SK-N-MC (cell line): ENCODE measurements around the gene VRK2.

Experiments used
- DNase-seq: peaks from one replicate; pipeline ENCODE4 v3.0.0-alpha.2; 2011; ENCODE audit warnings: low read depth, low spot score
- H3K27ac ChIP-seq: fragments of 200-600 bp; sonication (generic); 2 replicates; pipeline ENCODE4 v1.5.1; 2016; ENCODE audit warnings: mixed run types
- H3K36me3 ChIP-seq: fragments of 200-600 bp; sonication (generic); 2 replicates; pipeline ENCODE4 v1.6.1; 2017; ENCODE audit warnings: antibody characterized with exemption, low read length, mixed read lengths; ENCODE audit not compliant: insufficient read depth
- H3K4me3 ChIP-seq: fragments of 200-600 bp; sonication (generic); 2 replicates; pipeline ENCODE4 v1.5.1; 2016
- H3K9ac ChIP-seq: fragments of 200-600 bp; sonication (generic); 2 replicates; pipeline ENCODE4 v1.8.0; 2017; ENCODE audit warnings: mixed run types, mixed read lengths; ENCODE audit not compliant: insufficient read length
- H3K9me3 ChIP-seq: fragments of 200-600 bp; sonication (generic); 2 replicates; pipeline ENCODE4 v1.6.1; 2017; ENCODE audit warnings: low read depth, mild to moderate bottlenecking, antibody characterized with exemption, low read length, moderate library complexity, mixed read lengths
- EZH2 ChIP-seq: fragments of 200-600 bp; sonication (generic); IDR thresholded peaks from one replicate; pipeline ENCODE4 v1.6.1; 2017; ENCODE audit warnings: antibody characterized with exemption
- FOXP2 ChIP-seq: optimal IDR thresholded peaks from 2 replicates; pipeline ENCODE3; 2011; ENCODE audit warnings: mild to moderate bottlenecking, moderate library complexity; ENCODE audit not compliant: insufficient read depth; ENCODE audit errors: extremely low read length, control extremely low read depth
- POLR2AphosphoS5 ChIP-seq: IDR thresholded peaks from 2 replicates; pipeline ENCODE4 v1.6.1; 2012; ENCODE audit warnings: mild to moderate bottlenecking, low read depth, low read length, borderline replicate concordance

Gene VRK2

DNA sequence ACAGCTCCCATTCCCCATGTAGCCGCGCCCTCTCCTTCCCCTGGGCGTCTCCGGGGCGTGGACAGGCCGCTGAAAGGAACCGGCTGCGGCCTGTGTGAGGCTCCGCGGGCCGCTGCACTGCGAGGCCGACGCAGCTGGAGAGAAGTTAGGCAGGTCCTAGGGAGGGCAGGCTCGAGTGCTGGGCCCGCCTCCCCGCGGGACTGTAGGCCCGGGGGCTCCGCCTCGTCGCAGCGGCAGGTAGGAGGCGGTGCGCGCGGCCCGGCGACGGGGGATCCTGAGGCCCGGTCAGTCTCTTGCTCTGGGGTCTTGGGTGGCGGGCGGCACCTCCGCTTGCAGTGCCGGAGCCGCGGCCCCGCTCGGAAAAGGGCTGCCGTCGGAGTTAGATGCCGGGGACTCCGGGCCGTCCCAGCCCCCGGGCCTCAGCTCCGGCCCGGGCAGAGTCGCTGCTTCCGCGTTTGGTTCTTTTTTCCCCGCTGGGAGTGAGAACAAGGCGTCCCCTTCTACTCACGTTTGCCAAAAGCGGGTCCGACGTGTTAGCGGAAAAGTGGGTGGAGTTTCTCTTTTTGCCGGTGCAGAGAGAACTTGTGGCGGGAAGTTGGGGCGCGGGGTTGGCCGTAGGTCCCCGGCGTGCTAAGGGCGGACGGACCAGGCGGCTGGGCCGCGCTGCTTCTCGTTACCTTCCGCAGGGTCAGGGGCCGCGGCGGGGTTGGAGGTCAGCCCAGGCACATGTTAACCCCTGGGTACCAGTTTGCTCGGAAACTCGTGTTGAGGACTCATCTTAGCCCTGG, at the start of gene VRK2:
Gene VRK2, plus strand, starts transcription at position 222 of the 788 bp plus-strand sequence. CDS start 2,026 bp downstream, outside the sequence.
- peak within 1 kb of the TSS; percentile 77 for H3K27ac ChIP-seq
- H3K9me3 ChIP-seq: no peaks in the 10 kb centered on the region
- no peaks in the 10 kb centered on the region; the same call in 1 of the 2 replicates for H3K36me3 ChIP-seq
- TF ChIP-seq FOXP2: no peak
- no peak for TF ChIP-seq EZH2
- peak; percentile 75 for TF ChIP-seq POLR2AphosphoS5
- DNase-seq: peak; percentile 34
- H3K9ac ChIP-seq: peak within 1 kb of the TSS; percentile 93
- peak within 1 kb of the TSS; percentile 93 for H3K4me3 ChIP-seq

DNA sequence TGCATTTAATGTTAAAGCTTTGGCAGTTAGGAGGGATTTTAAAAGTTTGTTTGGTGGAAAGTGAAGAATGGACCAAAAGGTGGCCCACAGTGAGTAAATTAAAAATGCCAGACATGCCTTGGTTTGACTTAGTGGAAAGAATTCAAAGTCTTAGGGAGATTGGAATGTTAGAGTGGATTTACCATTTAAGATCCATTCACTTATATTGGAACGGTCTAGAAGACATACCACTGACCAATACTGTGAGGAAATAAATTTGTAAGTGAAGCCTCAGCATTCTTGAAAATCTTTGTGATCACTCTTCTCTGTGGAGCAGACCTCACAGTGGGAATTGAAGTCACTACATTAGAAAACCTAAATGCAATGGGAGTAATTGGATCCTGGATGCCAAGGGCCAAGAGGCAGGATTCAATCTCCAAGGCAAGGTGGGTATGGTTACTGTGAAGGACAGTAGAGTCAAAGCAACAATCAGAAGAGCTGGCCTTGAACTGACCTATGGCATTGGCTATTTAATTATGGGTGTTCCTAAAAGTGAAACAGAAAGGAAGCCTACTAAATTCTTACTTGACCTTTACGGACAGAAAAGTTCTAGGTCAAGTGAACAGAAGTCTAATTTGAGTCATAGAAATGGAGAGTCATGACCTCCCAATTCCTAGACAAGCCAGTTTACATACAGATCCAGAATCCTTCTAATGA, 40.2 kb upstream of the VRK2 start:
- TF ChIP-seq POLR2AphosphoS5 (no peak), FOXP2 (no peak), EZH2 (no peak)
- DNase-seq: no peak
- no peak overlapping the region for H3K9ac ChIP-seq
- H3K27ac ChIP-seq: no peak overlapping the region
- no peak overlapping the region for H3K4me3 ChIP-seq
- no peaks in the 10 kb centered on the region for H3K36me3 ChIP-seq
- H3K9me3 ChIP-seq: no peaks in the 10 kb centered on the region

DNA sequence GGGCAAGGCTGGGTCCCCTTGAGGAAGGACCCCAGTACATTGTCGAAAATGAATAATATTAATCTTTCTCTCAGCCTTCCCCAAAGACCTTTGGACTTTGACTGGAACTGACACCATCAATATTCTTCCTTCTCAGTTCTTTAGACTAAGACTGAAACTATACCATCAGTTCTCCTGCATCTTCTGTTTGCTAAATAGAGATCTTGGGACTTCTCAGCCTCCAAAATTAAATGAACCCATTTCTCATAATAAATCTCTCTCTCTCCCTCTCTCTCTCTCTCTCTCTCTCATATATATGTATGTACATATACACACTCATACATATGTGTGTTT, 39.7 kb upstream of the VRK2 start:
- TF ChIP-seq EZH2: no peak
- no peak for TF ChIP-seq FOXP2
- H3K9me3 ChIP-seq: no peaks in the 10 kb centered on the region
- no peak overlapping the region for H3K4me3 ChIP-seq
- H3K27ac ChIP-seq: no peak overlapping the region
- no peak for DNase-seq
- H3K9ac ChIP-seq: no peak overlapping the region
- H3K36me3 ChIP-seq: no peaks in the 10 kb centered on the region

DNA sequence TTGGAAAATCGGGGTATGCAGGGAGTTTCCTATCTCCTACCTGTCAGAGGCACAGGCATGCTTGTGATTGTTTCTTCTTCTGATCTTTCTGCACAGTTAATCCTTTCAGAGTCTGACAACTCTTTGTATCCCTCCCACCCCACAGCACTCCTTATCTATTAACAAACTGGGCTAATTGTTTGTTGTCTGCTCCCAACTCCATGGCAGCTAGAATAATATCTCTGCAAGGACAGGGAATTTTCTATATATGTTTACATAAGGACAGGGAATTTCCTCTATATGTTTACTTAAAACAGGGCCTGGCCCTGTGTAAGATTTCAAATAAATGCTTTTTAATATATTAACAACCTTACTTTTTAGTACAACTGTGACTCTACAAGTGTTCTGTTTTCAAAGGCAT, 36.0 kb upstream of the VRK2 start:
- Histone ChIP-seq H3K27ac (no peak overlapping the region), H3K9me3 (peaks cover under 1% of the 10 kb centered on the region; the same call in 1 of the 2 replicates), H3K9ac (no peak overlapping the region), H3K36me3 (no peaks in the 10 kb centered on the region), H3K4me3 (no peak overlapping the region)
- no peak for DNase-seq
- TF ChIP-seq FOXP2: no peak
- TF ChIP-seq POLR2AphosphoS5: no peak
- no peak for TF ChIP-seq EZH2

DNA sequence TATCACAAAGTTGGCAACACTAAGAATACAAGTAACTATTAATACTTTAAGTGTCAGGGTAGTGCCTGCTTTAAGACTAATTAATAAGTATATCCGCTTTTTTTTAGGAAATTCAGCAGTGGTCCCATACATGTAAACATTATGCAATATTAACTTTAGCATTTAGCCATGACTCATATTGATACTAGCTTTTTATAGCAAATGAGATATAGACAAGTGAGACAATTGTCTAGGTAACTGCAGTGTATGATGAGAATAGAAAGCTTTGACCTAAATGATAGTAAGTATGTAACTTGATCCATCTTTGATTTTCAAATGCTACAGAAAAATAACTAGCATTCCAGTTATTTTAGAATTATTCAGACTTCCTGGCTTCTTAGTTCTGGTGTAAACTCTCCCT, 27.4 kb upstream of the VRK2 start:
- no peak for DNase-seq
- no peaks in the 10 kb centered on the region for H3K36me3 ChIP-seq
- no peak overlapping the region for H3K4me3 ChIP-seq
- H3K27ac ChIP-seq: no peak overlapping the region
- peaks cover 3% of the 10 kb centered on the region; the same call in 1 of the 2 replicates for H3K9me3 ChIP-seq
- H3K9ac ChIP-seq: no peak overlapping the region
- no peak for TF ChIP-seq FOXP2
- TF ChIP-seq EZH2: no peak
- TF ChIP-seq POLR2AphosphoS5: no peak

DNA sequence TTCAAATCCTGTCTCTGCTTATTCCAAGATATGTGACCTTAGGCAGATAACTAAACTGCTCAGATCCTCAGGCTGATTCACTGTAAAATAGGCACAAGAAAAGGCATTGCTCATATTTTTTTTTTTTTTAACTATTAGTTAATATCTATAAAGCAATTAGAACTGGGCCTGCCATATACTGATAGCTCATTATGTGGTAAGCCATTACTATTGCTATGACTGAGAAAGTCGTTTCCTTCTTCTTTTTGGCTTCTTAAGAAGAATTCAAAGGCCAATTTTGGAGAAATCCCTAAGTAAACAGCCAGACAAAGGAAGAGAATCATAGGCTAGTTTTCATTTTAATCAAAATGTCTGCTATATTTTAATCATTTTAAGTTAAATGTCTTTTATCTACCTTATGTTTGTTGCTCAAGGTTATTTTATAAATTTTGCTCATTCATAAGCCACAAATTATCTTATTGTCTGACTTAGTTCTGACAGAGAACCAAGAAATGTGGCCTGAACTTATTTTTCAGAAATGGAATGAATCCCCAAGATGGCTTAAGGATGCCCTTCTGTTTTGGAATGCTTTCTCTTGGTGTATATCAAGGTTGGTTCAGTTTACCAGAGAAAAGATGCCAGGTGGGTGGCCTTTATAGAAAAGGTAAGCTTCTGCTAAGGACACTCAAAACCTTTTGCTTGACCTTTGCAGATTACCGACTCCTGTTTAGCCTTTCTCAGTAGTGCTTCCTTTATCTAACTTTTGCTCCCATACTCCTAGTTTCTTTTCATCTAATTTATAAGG, 21.3 kb upstream of the VRK2 start:
- TF ChIP-seq EZH2 (no peak), FOXP2 (no peak), POLR2AphosphoS5 (no peak)
- Histone ChIP-seq H3K36me3 (no peaks in the 10 kb centered on the region), H3K9me3 (no peaks in the 10 kb centered on the region), H3K27ac (no peak overlapping the region), H3K4me3 (no peak overlapping the region), H3K9ac (no peak overlapping the region)
- DNase-seq: no peak

DNA sequence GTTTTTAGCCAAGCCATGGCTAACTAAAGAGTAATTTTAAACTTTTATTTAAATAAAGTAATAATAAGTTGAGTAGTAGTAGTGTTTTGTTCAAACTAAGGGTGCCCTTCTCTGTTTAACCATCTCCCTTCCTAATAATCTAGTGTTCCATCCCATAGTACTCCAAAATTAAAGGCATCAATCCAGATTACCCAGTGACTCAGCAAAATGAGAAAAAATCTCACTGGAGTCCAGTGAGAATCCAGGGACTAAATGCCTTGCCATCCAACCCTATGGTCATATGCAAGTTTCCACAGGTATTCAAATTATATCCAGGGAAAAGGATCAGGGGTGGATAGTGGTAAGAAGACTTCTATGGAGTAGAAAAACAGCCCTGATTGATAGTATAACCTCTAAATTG, 19.6 kb upstream of the VRK2 start:
- Histone ChIP-seq H3K36me3 (no peaks in the 10 kb centered on the region), H3K9me3 (no peaks in the 10 kb centered on the region), H3K9ac (no peak overlapping the region), H3K27ac (no peak overlapping the region), H3K4me3 (no peak overlapping the region)
- no peak for TF ChIP-seq POLR2AphosphoS5
- no peak for TF ChIP-seq EZH2
- TF ChIP-seq FOXP2: no peak
- DNase-seq: no peak

DNA sequence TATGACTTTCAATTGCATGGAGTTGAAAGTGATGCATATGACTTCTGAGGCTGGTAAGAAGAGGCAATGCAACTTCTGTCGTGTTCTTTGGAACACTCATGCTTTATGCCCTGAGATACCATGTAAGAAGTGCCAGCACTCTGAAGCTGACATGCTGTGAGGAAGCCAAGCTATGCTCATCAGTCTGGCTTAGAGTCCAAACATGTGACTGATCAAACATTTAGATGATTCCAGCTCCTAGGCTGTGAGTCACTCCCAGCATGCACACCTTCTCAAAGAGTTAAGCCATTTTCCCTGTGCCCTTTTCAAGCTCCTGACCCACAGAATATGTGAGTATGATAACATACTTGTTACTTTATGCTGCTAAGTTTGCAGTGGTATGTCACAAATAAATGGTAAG, 15.8 kb upstream of the VRK2 start:
- no peaks in the 10 kb centered on the region for H3K36me3 ChIP-seq
- no peak overlapping the region for H3K27ac ChIP-seq
- TF ChIP-seq POLR2AphosphoS5 (no peak), EZH2 (no peak), FOXP2 (no peak)
- no peak overlapping the region for H3K4me3 ChIP-seq
- no peaks in the 10 kb centered on the region for H3K9me3 ChIP-seq
- no peak for DNase-seq
- no peak overlapping the region for H3K9ac ChIP-seq
